ENCODE measurements around the gene SIAE. TPM values are rescaled to one million over a fixed set of nuclear protein-coding genes. Genes with fewer than 3 reads are reported as not detected.

SIAE gene
- total and polyA plus RNA-seq, 2 donors (not counting 1 experiment from before 2014, with no cell fraction given): 3.6 to 4.5 TPM

DNA sequence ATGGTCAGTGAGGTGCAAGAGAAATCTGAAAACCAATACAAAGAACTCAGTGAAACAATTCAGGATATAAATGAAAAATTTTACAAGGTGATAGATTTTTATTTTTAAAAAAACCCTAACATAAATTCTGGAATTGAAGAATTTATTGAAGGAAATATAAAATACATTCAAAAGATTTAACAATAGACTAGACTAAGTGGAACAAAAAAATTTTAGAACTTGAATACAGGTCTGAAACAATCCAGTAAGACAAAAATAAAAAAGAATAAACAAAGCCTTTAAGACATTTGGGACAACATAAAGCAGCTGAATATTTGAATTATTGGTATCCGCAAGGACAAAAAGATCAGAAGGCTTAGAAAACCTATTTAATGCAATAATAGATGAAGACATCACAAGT is 8.9 kb upstream of the SIAE start:
- Histone ChIP-seq H3K27ac (ENCODE audit: low read length in 2 of 2) (no peak overlapping the region), H2AFZ (ENCODE audit: insufficient read depth, low read depth, low read length, poor library complexity, severe bottlenecking) (no peak overlapping the region), H3K4me2 (replicated peaks; ENCODE audit: low read depth, low read length, poor library complexity, severe bottlenecking) (no peak overlapping the region), H3K4me3 (ENCODE audit: control extremely low read depth in 1 of 5, extremely low read depth in 1 of 5, insufficient read depth in 1 of 5, low read depth in 2 of 5, low read length in 4 of 5) (no peak overlapping the region), H3K27me3 (replicated peaks in 1 of 4; ENCODE audit: control extremely low read depth in 1 of 4, control insufficient read depth in 3 of 4, insufficient read depth in 4 of 4, low read length in 3 of 4) (no peaks in the 10 kb centered on the region), H3K4me1 (ENCODE audit: control insufficient read depth in 2 of 2, insufficient read depth in 2 of 2, low read length in 2 of 2) (no peaks in the 10 kb centered on the region), H3K79me2 (ENCODE audit: control insufficient read depth, insufficient read depth, low read length) (no peaks in the 10 kb centered on the region), H3K9ac (ENCODE audit: low read length) (no peak overlapping the region), H4K20me1 (ENCODE audit: control insufficient read depth, insufficient read depth, low read length, poor library complexity, severe bottlenecking) (no peaks in the 10 kb centered on the region), H3K9me3 (ENCODE audit: control extremely low read depth in 1 of 3, control insufficient read depth in 2 of 3, insufficient read depth in 1 of 3, low read length in 2 of 3) (peaks cover 10 to 27% (median 13%) of the 10 kb centered on the region in 3 donors), H3K36me3 (replicated peaks in 1 of 2; ENCODE audit: control extremely low read depth in 1 of 2, control insufficient read depth in 1 of 2, extremely low read depth in 1 of 2, insufficient read depth in 2 of 2, low read length in 1 of 2) (no peaks in the 10 kb centered on the region)
- ATAC-seq (ENCODE audit: low read depth): no peak
- H3K27me3 Mint-ChIP-seq: peaks cover 4% of the 10 kb centered on the region
- no CpG with 5 or more reads among the region's 1 CpG for WGBS (ENCODE audit: insufficient coverage)
- no peak overlapping the region for H3K27ac Mint-ChIP-seq
- TF ChIP-seq, protein P1, sequence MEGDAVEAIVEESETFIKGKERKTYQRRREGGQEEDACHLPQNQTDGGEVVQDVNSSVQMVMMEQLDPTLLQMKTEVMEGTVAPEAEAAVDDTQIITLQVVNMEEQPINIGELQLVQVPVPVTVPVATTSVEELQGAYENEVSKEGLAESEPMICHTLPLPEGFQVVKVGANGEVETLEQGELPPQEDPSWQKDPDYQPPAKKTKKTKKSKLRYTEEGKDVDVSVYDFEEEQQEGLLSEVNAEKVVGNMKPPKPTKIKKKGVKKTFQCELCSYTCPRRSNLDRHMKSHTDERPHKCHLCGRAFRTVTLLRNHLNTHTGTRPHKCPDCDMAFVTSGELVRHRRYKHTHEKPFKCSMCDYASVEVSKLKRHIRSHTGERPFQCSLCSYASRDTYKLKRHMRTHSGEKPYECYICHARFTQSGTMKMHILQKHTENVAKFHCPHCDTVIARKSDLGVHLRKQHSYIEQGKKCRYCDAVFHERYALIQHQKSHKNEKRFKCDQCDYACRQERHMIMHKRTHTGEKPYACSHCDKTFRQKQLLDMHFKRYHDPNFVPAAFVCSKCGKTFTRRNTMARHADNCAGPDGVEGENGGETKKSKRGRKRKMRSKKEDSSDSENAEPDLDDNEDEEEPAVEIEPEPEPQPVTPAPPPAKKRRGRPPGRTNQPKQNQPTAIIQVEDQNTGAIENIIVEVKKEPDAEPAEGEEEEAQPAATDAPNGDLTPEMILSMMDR (IDR thresholded peaks at IDR 0.05): no peak
- no peak for TF ChIP-seq EZH2 (IDR thresholded peaks at IDR 0.05; ENCODE audit: borderline replicate concordance, insufficient read depth, low read depth, low read length, poor library complexity, severe bottlenecking)
- ChIA-PET POLR2A (interaction anchor here (0.7 kb wide), 1 partner anchor 114 kb away, joined by 4 read pairs; no protein-coding TSS in a partner anchor), CTCF (no interaction called here)
- H3K4me1 Mint-ChIP-seq: no peaks in the 10 kb centered on the region
- no peak for DNase-seq
- no peak overlapping the region for H3K4me3 Mint-ChIP-seq
- peaks cover 20% of the 10 kb centered on the region for H3K9me3 Mint-ChIP-seq (ENCODE audit: insufficient read depth)
- intact Hi-C loops (cut with micrococcal nuclease): no loop called here

GRCh38 chr11:124681421-124681820 is 7.9 kb upstream of the SIAE start:
- Mint-ChIP-seq H3K27ac (no peak overlapping the region), H3K9me3 (ENCODE audit: insufficient read depth) (peaks cover 14% of the 10 kb centered on the region), H3K4me3 (no peak overlapping the region), H3K27me3 (no peaks in the 10 kb centered on the region), H3K4me1 (no peaks in the 10 kb centered on the region)
- Histone ChIP-seq H4K20me1 (ENCODE audit: control insufficient read depth, insufficient read depth, low read length, poor library complexity, severe bottlenecking) (no peaks in the 10 kb centered on the region), H3K36me3 (replicated peaks in 1 of 2; ENCODE audit: control extremely low read depth in 1 of 2, control insufficient read depth in 1 of 2, extremely low read depth in 1 of 2, insufficient read depth in 2 of 2, low read length in 1 of 2) (no peaks in the 10 kb centered on the region), H3K9ac (ENCODE audit: low read length) (no peak overlapping the region), H3K79me2 (ENCODE audit: control insufficient read depth, insufficient read depth, low read length) (no peaks in the 10 kb centered on the region), H3K4me3 (ENCODE audit: control extremely low read depth in 1 of 5, extremely low read depth in 1 of 5, insufficient read depth in 1 of 5, low read depth in 2 of 5, low read length in 4 of 5) (no peak overlapping the region), H3K4me2 (replicated peaks; ENCODE audit: low read depth, low read length, poor library complexity, severe bottlenecking) (no peak overlapping the region), H3K27me3 (replicated peaks in 1 of 4; ENCODE audit: control extremely low read depth in 1 of 4, control insufficient read depth in 3 of 4, insufficient read depth in 4 of 4, low read length in 3 of 4) (no peaks in the 10 kb centered on the region), H3K4me1 (ENCODE audit: control insufficient read depth in 2 of 2, insufficient read depth in 2 of 2, low read length in 2 of 2) (no peaks in the 10 kb centered on the region), H3K9me3 (ENCODE audit: control extremely low read depth in 1 of 3, control insufficient read depth in 2 of 3, insufficient read depth in 1 of 3, low read length in 2 of 3) (peaks cover 10 to 25% (median 13%) of the 10 kb centered on the region in 3 donors), H2AFZ (ENCODE audit: insufficient read depth, low read depth, low read length, poor library complexity, severe bottlenecking) (no peak overlapping the region), H3K27ac (ENCODE audit: low read length in 2 of 2) (no peak overlapping the region)
- intact Hi-C loops (cut with micrococcal nuclease): no loop called here
- ChIA-PET POLR2A (no interaction called here), CTCF (no interaction called here)
- ATAC-seq (ENCODE audit: low read depth) (no peak), DNase-seq (no peak)
- no peak for TF ChIP-seq EZH2 (IDR thresholded peaks at IDR 0.05; ENCODE audit: borderline replicate concordance, insufficient read depth, low read depth, low read length, poor library complexity, severe bottlenecking)
- no CpG with 5 or more reads among the region's 2 CpGs for WGBS (ENCODE audit: insufficient coverage)
